ENCODE measurements around the gene SPTLC1.
"Not testable (repeated sequence)": the region's sequence is repeated elsewhere in the genome, so short reads cannot be mapped to it uniquely, and the experiment has no call there.

The SPTLC1 gene

GRCh38 chr9:92140074-92140753, 25.0 kb upstream of the SPTLC1 start:
- no peak for FAIRE-seq

GRCh38 chr9:92138960-92139540, 23.8 kb upstream of the SPTLC1 start:
- FAIRE-seq, result not testable (repeated sequence)

GRCh38 chr9:92138157-92138959, 23.1 kb upstream of the SPTLC1 start:
- no peak for FAIRE-seq

- FAIRE-seq, result no peak
Observed at GRCh38 chr9:92136184-92136858, 21.1 kb upstream of the SPTLC1 start.

- no peak for FAIRE-seq
Observed at GRCh38 chr9:92135576-92135975, 20.4 kb upstream of the SPTLC1 start.

GRCh38 chr9:92133949-92134604, 18.9 kb upstream of the SPTLC1 start:
- no peak for FAIRE-seq

- not testable (repeated sequence) for FAIRE-seq
Observed at GRCh38 chr9:92132913-92133312, 17.7 kb upstream of the SPTLC1 start.

GRCh38 chr9:92132501-92132900, 17.3 kb upstream of the SPTLC1 start:
- no peak for FAIRE-seq

- FAIRE-seq, result no peak
Observed at GRCh38 chr9:92122800-92123199, 7.6 kb upstream of the SPTLC1 start.

GRCh38 chr9:92122061-92122460, 6.8 kb upstream of the SPTLC1 start:
- no peak for FAIRE-seq

GRCh38 chr9:92121265-92121664, 6.1 kb upstream of the SPTLC1 start:
- FAIRE-seq, result no peak

GRCh38 chr9:92120138-92120537, 4.9 kb upstream of the SPTLC1 start:
- FAIRE-seq, result no peak

- no peak for FAIRE-seq
Observed at GRCh38 chr9:92119586-92119985, 4.4 kb upstream of the SPTLC1 start.

GRCh38 chr9:92108122-92108521, 7.1 kb downstream of the SPTLC1 start:
- FAIRE-seq, result no peak

- FAIRE-seq, result not testable (repeated sequence)
Observed at GRCh38 chr9:92105446-92106225, 9.6 kb downstream of the SPTLC1 start.

GRCh38 chr9:92103601-92104000, 11.6 kb downstream of the SPTLC1 start:
- not testable (repeated sequence) for FAIRE-seq

GRCh38 chr9:92100237-92100911, 14.8 kb downstream of the SPTLC1 start:
- no peak for FAIRE-seq

- no peak for FAIRE-seq
Observed at GRCh38 chr9:92098638-92099037, 16.6 kb downstream of the SPTLC1 start.

- no peak for FAIRE-seq
Observed at GRCh38 chr9:92097997-92098482, 17.2 kb downstream of the SPTLC1 start.

- no peak for FAIRE-seq
Observed at GRCh38 chr9:92095236-92095635, 20.0 kb downstream of the SPTLC1 start.

GRCh38 chr9:92094655-92095054, 20.6 kb downstream of the SPTLC1 start:
- FAIRE-seq, result no peak

Data from A204.1 (cell line).